HepG2 (cell line): ENCODE data around the gene LCAT. TPM values are rescaled to one million over a fixed set of nuclear protein-coding genes. Genes with fewer than 3 reads are reported as not detected.

Experiments
- ARNTL ChIP-seq: sonication (generic); formaldehyde crosslinking; IDR thresholded peaks from 2 replicates; pipeline ENCODE4 v1.4.0; 2020; ENCODE audit warnings: mild to moderate bottlenecking, missing genetic modification reagents
- ASH2L ChIP-seq: fragments of 300-600, 200-600 bp; sonication (generic); IDR thresholded peaks from 2 replicates; pipeline ENCODE4 v1.7.0; 2017; ENCODE audit warnings: low read depth, mild to moderate bottlenecking, moderate library complexity, mixed read lengths, low read length; ENCODE audit not compliant: insufficient read length
- FOXO4 ChIP-seq: sonication (generic); formaldehyde crosslinking; conservative IDR thresholded peaks from 2 replicates; pipeline ENCODE4 v1.8.1; 2023; ENCODE audit warnings: missing genetic modification reagents
- GTF3A ChIP-seq: sonication (generic); formaldehyde crosslinking; conservative IDR thresholded peaks from 2 replicates; pipeline ENCODE4 v1.4.0; 2020; ENCODE audit warnings: mild to moderate bottlenecking, missing genetic modification reagents
- HOXA9 ChIP-seq: sonication (generic); formaldehyde crosslinking; IDR thresholded peaks from 2 replicates; pipeline ENCODE4 v1.8.1; 2022; ENCODE audit warnings: missing genetic modification reagents, mild to moderate bottlenecking, moderate library complexity, borderline replicate concordance
- JUND ChIP-seq: sonication (generic); formaldehyde crosslinking; IDR thresholded peaks from 2 replicates; pipeline ENCODE4 v1.8.0; 2022; ENCODE audit warnings: mild to moderate bottlenecking, missing genetic modification reagents
- NAIF1 ChIP-seq: sonication (generic); formaldehyde crosslinking; IDR thresholded peaks from 2 replicates; pipeline ENCODE4 v1.5.0; 2020; ENCODE audit warnings: mild to moderate bottlenecking, missing genetic modification reagents, borderline replicate concordance
- RFXANK ChIP-seq: IDR thresholded peaks from 2 replicates; pipeline ENCODE4 v1.6.1; 2016
- ZGPAT ChIP-seq: IDR thresholded peaks from 2 replicates; pipeline ENCODE4 v1.6.1; 2016; ENCODE audit warnings: mild to moderate bottlenecking
- ZNF142 ChIP-seq: sonication (generic); formaldehyde crosslinking; IDR thresholded peaks from 2 replicates; pipeline ENCODE4 v1.4.0; 2020; ENCODE audit warnings: missing genetic modification reagents
- ZNF362 ChIP-seq: sonication (generic); formaldehyde crosslinking; IDR thresholded peaks from 2 replicates; pipeline ENCODE4 v1.4.0; 2020; ENCODE audit warnings: missing genetic modification reagents, mild to moderate bottlenecking, borderline replicate concordance
- ZNF382 ChIP-seq: sonication (generic); formaldehyde crosslinking; IDR thresholded peaks from 2 replicates; pipeline ENCODE4 v1.5.0; 2020; ENCODE audit warnings: missing genetic modification reagents, mild to moderate bottlenecking, borderline replicate concordance
- ZNF501 ChIP-seq: sonication (generic); formaldehyde crosslinking; IDR thresholded peaks from 2 replicates; pipeline ENCODE4 v1.5.1; 2020; ENCODE audit warnings: mild to moderate bottlenecking, moderate library complexity, missing genetic modification reagents
- ZNF747 ChIP-seq: sonication (generic); formaldehyde crosslinking; IDR thresholded peaks from 2 replicates; pipeline ENCODE4 v1.8.1; 2023; ENCODE audit warnings: missing genetic modification reagents, mild to moderate bottlenecking, borderline replicate concordance
- polyA plus RNA-seq, 8 experiments: library from polyadenylated mRNA; depleted of rRNA in 3 of 8; stranded (reverse) in 7 of 8; unstranded in 1 of 8; fragments of >200 nt; fragmentation: Illumina TruSeq in 4 of 8; extraction: Trizol in 4 of 8; gene quantifications; 2 replicates each; pipeline versions ENCODE4 v1.2.1 to v1.2.3, GENCODE V29; 2011 to 2016; ENCODE audit warnings: low read depth in 4 of 8, missing spikeins in 1 of 8, mixed read lengths in 1 of 8; ENCODE audit not compliant: insufficient read depth in 1 of 8
- total RNA-seq, 5 experiments: library from RNA; depleted of rRNA; stranded (reverse); fragments of >200 nt; fragmentation: Illumina TruSeq; extraction: Trizol; gene quantifications; 2 replicates each; pipeline ENCODE4 v1.2.3, GENCODE V29; 2016; ENCODE audit warnings: low read depth in 1 of 5
- TF ChIP-seq, protein P1 (sequence below): sonication (generic); formaldehyde crosslinking; IDR thresholded peaks from 2 replicates; pipeline ENCODE4 v1.9.0; 2021; ENCODE audit warnings: missing genetic modification reagents, mild to moderate bottlenecking, borderline replicate concordance
- TF ChIP-seq, protein P2 (sequence below): sonication (generic); formaldehyde crosslinking; IDR thresholded peaks from 2 replicates; pipeline ENCODE4 v1.5.1; 2020; ENCODE audit warnings: missing genetic modification reagents, mild to moderate bottlenecking, borderline replicate concordance

Gene LCAT
- total and polyA plus RNA-seq, 2 of the 13 experiments (the other 11 are each of a cell fraction or from before 2014, with no cell fraction given): 36.1 to 38.9 TPM

DNA sequence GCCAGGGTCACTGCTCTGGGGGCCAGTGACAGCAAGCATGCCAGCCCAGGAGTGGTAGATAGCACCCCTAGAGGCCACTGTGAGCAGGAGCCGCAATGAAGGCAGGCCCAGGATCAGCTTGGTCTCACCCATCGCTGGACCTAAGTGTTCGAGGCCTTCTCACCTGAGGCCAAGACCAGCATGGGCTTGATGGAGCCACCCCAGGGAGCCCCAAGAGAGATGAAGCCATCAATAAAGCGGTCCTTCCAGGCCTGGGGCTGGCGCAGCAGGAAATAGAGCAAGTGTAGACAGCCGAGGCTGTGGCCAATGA is 1.8 kb downstream of the LCAT start (continued):
- no peak for TF ChIP-seq ZNF362 (CRISPR knock-in tag)
- TF ChIP-seq RFXANK (CRISPR knock-in tag): no peak
- TF ChIP-seq, protein P1, sequence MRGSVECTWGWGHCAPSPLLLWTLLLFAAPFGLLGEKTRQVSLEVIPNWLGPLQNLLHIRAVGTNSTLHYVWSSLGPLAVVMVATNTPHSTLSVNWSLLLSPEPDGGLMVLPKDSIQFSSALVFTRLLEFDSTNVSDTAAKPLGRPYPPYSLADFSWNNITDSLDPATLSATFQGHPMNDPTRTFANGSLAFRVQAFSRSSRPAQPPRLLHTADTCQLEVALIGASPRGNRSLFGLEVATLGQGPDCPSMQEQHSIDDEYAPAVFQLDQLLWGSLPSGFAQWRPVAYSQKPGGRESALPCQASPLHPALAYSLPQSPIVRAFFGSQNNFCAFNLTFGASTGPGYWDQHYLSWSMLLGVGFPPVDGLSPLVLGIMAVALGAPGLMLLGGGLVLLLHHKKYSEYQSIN (CRISPR knock-in tag): no peak
- TF ChIP-seq ZNF142 (CRISPR knock-in tag): no peak
- TF ChIP-seq HOXA9 (CRISPR knock-in tag): no peak
- TF ChIP-seq ZNF747 (CRISPR knock-in tag): no peak; the same call in 1 of the 2 replicates
- no peak for TF ChIP-seq ARNTL (CRISPR knock-in tag)
- TF ChIP-seq FOXO4 (CRISPR knock-in tag): no peak
- no peak for TF ChIP-seq NAIF1 (CRISPR knock-in tag)
- no peak for TF ChIP-seq ZNF501 (CRISPR knock-in tag)
- no peak for TF ChIP-seq ZNF382 (CRISPR knock-in tag)
- TF ChIP-seq ZGPAT (CRISPR knock-in tag): no peak
- TF ChIP-seq JUND (CRISPR knock-in tag): no peak
- TF ChIP-seq ASH2L: no peak
- no peak for TF ChIP-seq GTF3A (CRISPR knock-in tag)
- TF ChIP-seq, protein P2, sequence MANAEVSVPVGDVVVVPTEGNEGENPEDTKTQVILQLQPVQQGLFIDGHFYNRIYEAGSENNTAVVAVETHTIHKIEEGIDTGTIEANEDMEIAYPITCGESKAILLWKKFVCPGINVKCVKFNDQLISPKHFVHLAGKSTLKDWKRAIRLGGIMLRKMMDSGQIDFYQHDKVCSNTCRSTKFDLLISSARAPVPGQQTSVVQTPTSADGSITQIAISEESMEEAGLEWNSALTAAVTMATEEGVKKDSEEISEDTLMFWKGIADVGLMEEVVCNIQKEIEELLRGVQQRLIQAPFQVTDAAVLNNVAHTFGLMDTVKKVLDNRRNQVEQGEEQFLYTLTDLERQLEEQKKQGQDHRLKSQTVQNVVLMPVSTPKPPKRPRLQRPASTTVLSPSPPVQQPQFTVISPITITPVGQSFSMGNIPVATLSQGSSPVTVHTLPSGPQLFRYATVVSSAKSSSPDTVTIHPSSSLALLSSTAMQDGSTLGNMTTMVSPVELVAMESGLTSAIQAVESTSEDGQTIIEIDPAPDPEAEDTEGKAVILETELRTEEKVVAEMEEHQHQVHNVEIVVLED (CRISPR knock-in tag): no peak
